ENCODE results near the gene USE1.

The USE1 gene

GRCh38 chr19:17205237-17206140 lies 9.7 kb upstream of the USE1 start:
- FAIRE-seq: no peak

- FAIRE-seq: no peak
Observed at GRCh38 chr19:17206736-17207581, 8.2 kb upstream of the USE1 start.

- no peak for FAIRE-seq
Observed at GRCh38 chr19:17209126-17210036, 5.8 kb upstream of the USE1 start.

- no peak for FAIRE-seq
Observed at GRCh38 chr19:17210296-17210695, 4.9 kb upstream of the USE1 start.

GRCh38 chr19:17211547-17212446 lies 3.4 kb upstream of the USE1 start:
- FAIRE-seq: no peak

- no peak for FAIRE-seq
Observed at GRCh38 chr19:17213334-17213733, 1.8 kb upstream of the USE1 start.

GRCh38 chr19:17214508-17215126 lies 540 bp upstream of the USE1 start:
- no peak for FAIRE-seq

- FAIRE-seq: no peak
Observed at GRCh38 chr19:17216058-17216670, 1.0 kb downstream of the USE1 start.

- FAIRE-seq: no peak
Observed at GRCh38 chr19:17219286-17219685, 4.1 kb downstream of the USE1 start.

GRCh38 chr19:17220207-17220758 lies 5.1 kb downstream of the USE1 start:
- FAIRE-seq: no peak

- no peak for FAIRE-seq
Observed at GRCh38 chr19:17225053-17225452, 9.9 kb downstream of the USE1 start.

GRCh38 chr19:17226002-17226933 lies 11.1 kb downstream of the USE1 start, which contains the start of gene OCEL1:
Gene OCEL1, plus strand, starts transcription at chr19:17226226. Its CDS starts 22 bp downstream, at chr19:17226248.
- peak; percentile 62 for FAIRE-seq

GRCh38 chr19:17227798-17228367 lies 12.7 kb downstream of the USE1 start:
- no peak for FAIRE-seq

GRCh38 chr19:17229890-17230289 lies 14.7 kb downstream of the USE1 start:
- no peak for FAIRE-seq

- no peak for FAIRE-seq
Observed at GRCh38 chr19:17232258-17232657, 17.1 kb downstream of the USE1 start.

- FAIRE-seq: no peak
Observed at GRCh38 chr19:17234911-17235299, 19.7 kb downstream of the USE1 start.

- FAIRE-seq: no peak
Observed at GRCh38 chr19:17235300-17235970, 20.3 kb downstream of the USE1 start.
